Stimulated activated CD8-positive, alpha-beta memory T cell treated with anti-CD3 and anti-CD28 coated beads, Interleukin-4, amount 100 ng/mL, for 4 hours (primary cell): ENCODE data around the gene LHX6.
A peak's percentile ranks its signal among the peaks of the same experiment; 100 is the strongest.

Experiments
- DNase-seq, 2 donors: peaks; one replicate each; pipeline ENCODE4 v3.0.0-alpha.2; 2020; ENCODE audit warnings: low read depth in 2 of 2, low spot score in 1 of 2

LHX6 gene

GRCh38 chr9:122228568-122229484 lies at the start of gene LHX6:
LHX6 (minus strand) TSS chr9:122228957; CDS start chr9:122228740, 217 bp downstream.
- DNase-seq = no peak

- DNase-seq = no peak
Observed at GRCh38 chr9:122277285-122277897, 48.6 kb upstream of the LHX6 start.

- DNase-seq = no peak
Observed at GRCh38 chr9:122276096-122276495, 47.3 kb upstream of the LHX6 start.

GRCh38 chr9:122274055-122274454 lies 45.3 kb upstream of the LHX6 start:
- no peak for DNase-seq

- DNase-seq = no peak
Observed at GRCh38 chr9:122268041-122268814, 39.5 kb upstream of the LHX6 start.

GRCh38 chr9:122265149-122265915 lies 36.6 kb upstream of the LHX6 start:
- DNase-seq = no peak

GRCh38 chr9:122264360-122265148 lies 35.8 kb upstream of the LHX6 start, which contains the start of the genes MRRF and RBM18:
MRRF (plus strand) TSS chr9:122264882; CDS start chr9:122270892, 6,010 bp downstream.
RBM18 (minus strand) TSS chr9:122264840; CDS start chr9:122261492, 3,348 bp downstream.
- peak; percentile 82 for DNase-seq

- DNase-seq = no peak
Observed at GRCh38 chr9:122263699-122264349, 35.1 kb upstream of the LHX6 start.

GRCh38 chr9:122262073-122262472 lies 33.3 kb upstream of the LHX6 start:
- no peak for DNase-seq

GRCh38 chr9:122261469-122261881 lies 32.7 kb upstream of the LHX6 start:
- no peak for DNase-seq

- no peak for DNase-seq
Observed at GRCh38 chr9:122258886-122259415, 30.2 kb upstream of the LHX6 start.

GRCh38 chr9:122256206-122256605 lies 27.4 kb upstream of the LHX6 start:
- no peak for DNase-seq

- DNase-seq = no peak
Observed at GRCh38 chr9:122254761-122255160, 26.0 kb upstream of the LHX6 start.

- no peak for DNase-seq
Observed at GRCh38 chr9:122252796-122253195, 24.0 kb upstream of the LHX6 start.

- DNase-seq = no peak
Observed at GRCh38 chr9:122251351-122251750, 22.6 kb upstream of the LHX6 start.

- no peak for DNase-seq
Observed at GRCh38 chr9:122248448-122248865, 19.7 kb upstream of the LHX6 start.

- DNase-seq = no peak
Observed at GRCh38 chr9:122246666-122247065, 17.9 kb upstream of the LHX6 start.

- no peak for DNase-seq
Observed at GRCh38 chr9:122244349-122244748, 15.6 kb upstream of the LHX6 start.

- no peak for DNase-seq
Observed at GRCh38 chr9:122239722-122240121, 11.0 kb upstream of the LHX6 start.
